Subcutaneous abdominal adipose tissue (tissue), 5 donors: ENCODE measurements around the gene ADGRG1.

Experiments
- H3K27ac ChIP-seq: one replicate; pipeline ENCODE4 v1.7.0; 2013; ENCODE audit warnings: low read depth, mild to moderate bottlenecking, inconsistent platforms, low read length, moderate library complexity
- H3K27me3 ChIP-seq, 5 donors: one replicate each; pipeline ENCODE4 v1.7.0; 2013; ENCODE audit warnings: low read length in 5 of 5, inconsistent platforms in 1 of 5; ENCODE audit not compliant: control insufficient read depth in 5 of 5, insufficient read depth in 4 of 5
- H3K36me3 ChIP-seq, 5 donors: one replicate each; pipeline ENCODE4 v1.7.0; 2013; ENCODE audit warnings: low read length in 5 of 5; ENCODE audit not compliant: control insufficient read depth in 5 of 5, insufficient read depth in 5 of 5
- H3K4me1 ChIP-seq, 5 donors: one replicate each; pipeline ENCODE4 v1.7.0; 2013; ENCODE audit warnings: low read length in 5 of 5, mild to moderate bottlenecking in 3 of 5, moderate library complexity in 1 of 5; ENCODE audit not compliant: control insufficient read depth in 5 of 5, insufficient read depth in 5 of 5
- H3K4me3 ChIP-seq, 5 donors: one replicate each; pipeline ENCODE4 v1.7.0; 2013; ENCODE audit warnings: low read length in 5 of 5, low read depth in 1 of 5
- H3K9ac ChIP-seq, 5 donors: one replicate each; pipeline ENCODE4 v1.7.0; 2013; ENCODE audit warnings: low read length in 5 of 5, mild to moderate bottlenecking in 4 of 5, moderate library complexity in 3 of 5
- H3K9me3 ChIP-seq, 5 donors: one replicate each; pipeline ENCODE4 v1.7.0; 2013; ENCODE audit warnings: low read length in 5 of 5; ENCODE audit not compliant: control insufficient read depth in 5 of 5
- donor health status: healthy.
- donor health status: healthy.
- donor health status: healthy.
- donor health status: healthy.
- donor health status: healthy.

ADGRG1 gene

DNA sequence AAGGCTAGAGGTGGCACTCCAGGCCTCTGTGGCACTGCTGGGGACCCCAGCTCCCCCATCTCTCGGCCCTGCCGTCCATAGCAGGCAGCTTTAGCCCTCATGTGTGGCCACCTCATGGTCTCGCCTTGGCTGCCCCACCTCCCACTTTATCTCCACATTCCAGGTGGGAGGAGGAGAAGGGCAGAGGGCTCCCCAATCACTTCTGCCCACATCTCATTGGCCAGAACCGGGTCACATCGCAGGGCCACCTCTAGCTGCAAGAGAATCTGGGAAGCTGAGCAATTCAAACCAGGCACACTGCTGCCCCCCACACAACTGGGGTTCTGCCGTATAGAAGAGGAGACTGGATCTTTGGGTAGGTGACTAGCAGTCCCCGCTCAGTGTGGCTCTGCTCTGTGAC, 67.8 kb downstream of the ADGRG1 start:
- Histone ChIP-seq H3K27me3 (peaks cover 0 to 10% (median 2%) of the 10 kb centered on the region in 5 donors), H3K9me3 (no peaks in the 10 kb centered on the region), H3K4me1 (peaks cover 0 to 5% (median 0%) of the 10 kb centered on the region in 5 donors), H3K9ac (no peak overlapping the region), H3K36me3 (no peaks in the 10 kb centered on the region), H3K4me3 (no peak overlapping the region), H3K27ac (no peak overlapping the region)

DNA sequence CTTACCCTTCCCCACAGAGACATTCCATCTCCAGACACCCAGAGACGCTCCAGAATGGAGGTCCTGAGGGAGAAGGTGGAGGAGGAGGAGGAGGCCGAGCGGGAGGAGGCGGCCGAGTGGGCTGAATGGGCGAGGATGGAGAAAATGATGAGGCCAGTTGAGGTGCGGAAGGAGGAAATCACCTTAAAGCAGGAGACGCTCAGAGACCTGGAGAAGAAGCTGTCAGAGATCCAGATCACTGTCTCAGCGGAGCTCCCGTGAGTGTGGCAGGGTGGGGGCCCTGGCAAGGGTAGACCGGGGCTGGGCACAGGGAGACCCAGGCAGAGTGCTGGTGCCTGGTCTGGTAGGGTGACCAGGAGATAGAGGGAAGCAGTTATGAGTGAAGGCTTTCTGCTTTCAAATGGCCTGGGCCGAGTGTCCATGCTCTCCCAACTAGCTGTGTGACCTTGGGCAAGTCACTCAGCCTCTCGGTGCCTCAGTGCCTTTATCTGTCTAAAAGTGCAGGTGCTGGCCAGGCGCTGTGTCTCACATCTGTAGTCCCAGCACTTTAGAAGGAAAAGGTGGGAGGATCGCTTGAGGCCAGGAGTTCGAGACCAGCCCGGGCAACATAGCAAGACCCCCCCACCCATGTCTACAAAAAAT, 69.6 kb downstream of the ADGRG1 start:
- Histone ChIP-seq H3K9ac (no peak overlapping the region), H3K4me3 (no peak overlapping the region), H3K27me3 (peaks cover 0 to 4% (median 0%) of the 10 kb centered on the region in 5 donors), H3K4me1 (peaks cover 0 to 5% (median 0%) of the 10 kb centered on the region in 5 donors), H3K36me3 (no peaks in the 10 kb centered on the region), H3K27ac (no peak overlapping the region), H3K9me3 (no peaks in the 10 kb centered on the region)

- Histone ChIP-seq H3K36me3 (no peaks in the 10 kb centered on the region), H3K9ac (no peak overlapping the region)
Measured at GRCh38 chr16:57698812-57699405, 70.5 kb downstream of the ADGRG1 start.

DNA sequence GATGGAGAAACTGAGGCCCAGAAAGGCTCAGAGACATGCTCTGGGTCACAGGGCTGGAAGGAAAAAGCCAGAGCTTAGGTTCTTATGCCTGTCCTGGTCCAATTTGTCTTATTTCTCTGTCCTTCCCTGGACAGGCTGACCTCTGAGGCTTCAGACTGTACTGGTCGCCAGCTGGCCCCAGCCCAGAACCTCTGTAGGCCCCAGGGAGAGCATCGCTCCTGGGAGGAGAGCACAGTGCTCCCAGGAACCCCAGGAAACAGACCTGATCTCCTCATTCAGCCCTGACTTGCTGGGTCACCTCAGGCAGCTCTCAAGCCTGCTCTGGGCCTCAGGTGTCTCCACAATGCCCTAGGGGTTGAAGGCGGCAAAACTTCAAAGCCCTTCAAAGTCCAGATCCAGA, 71.1 kb downstream of the ADGRG1 start:
- Histone ChIP-seq H3K9ac (no peak overlapping the region), H3K36me3 (no peaks in the 10 kb centered on the region), H3K4me1 (peaks cover 0 to 5% (median 0%) of the 10 kb centered on the region in 5 donors), H3K9me3 (no peaks in the 10 kb centered on the region), H3K27me3 (peaks cover 0 to 2% (median 0%) of the 10 kb centered on the region in 5 donors), H3K27ac (no peak overlapping the region), H3K4me3 (no peak overlapping the region)

More at GRCh38 chr16:57698812-57699405, 70.5 kb downstream of the ADGRG1 start:
- Histone ChIP-seq H3K9me3 (no peaks in the 10 kb centered on the region), H3K27ac (no peak overlapping the region), H3K4me1 (peaks cover 0 to 5% (median 0%) of the 10 kb centered on the region in 5 donors), H3K27me3 (peaks cover 0 to 4% (median 0%) of the 10 kb centered on the region in 5 donors), H3K4me3 (no peak overlapping the region)

- Histone ChIP-seq H3K36me3 (no peaks in the 10 kb centered on the region), H3K9me3 (no peaks in the 10 kb centered on the region), H3K4me3 (no peak overlapping the region), H3K9ac (no peak overlapping the region), H3K27me3 (peaks cover 0 to under 1% (median 0%) of the 10 kb centered on the region in 5 donors), H3K4me1 (peaks cover 0 to under 1% (median 0%) of the 10 kb centered on the region in 5 donors), H3K27ac (no peak overlapping the region)
Measured at GRCh38 chr16:57699899-57700298, 71.5 kb downstream of the ADGRG1 start.

DNA sequence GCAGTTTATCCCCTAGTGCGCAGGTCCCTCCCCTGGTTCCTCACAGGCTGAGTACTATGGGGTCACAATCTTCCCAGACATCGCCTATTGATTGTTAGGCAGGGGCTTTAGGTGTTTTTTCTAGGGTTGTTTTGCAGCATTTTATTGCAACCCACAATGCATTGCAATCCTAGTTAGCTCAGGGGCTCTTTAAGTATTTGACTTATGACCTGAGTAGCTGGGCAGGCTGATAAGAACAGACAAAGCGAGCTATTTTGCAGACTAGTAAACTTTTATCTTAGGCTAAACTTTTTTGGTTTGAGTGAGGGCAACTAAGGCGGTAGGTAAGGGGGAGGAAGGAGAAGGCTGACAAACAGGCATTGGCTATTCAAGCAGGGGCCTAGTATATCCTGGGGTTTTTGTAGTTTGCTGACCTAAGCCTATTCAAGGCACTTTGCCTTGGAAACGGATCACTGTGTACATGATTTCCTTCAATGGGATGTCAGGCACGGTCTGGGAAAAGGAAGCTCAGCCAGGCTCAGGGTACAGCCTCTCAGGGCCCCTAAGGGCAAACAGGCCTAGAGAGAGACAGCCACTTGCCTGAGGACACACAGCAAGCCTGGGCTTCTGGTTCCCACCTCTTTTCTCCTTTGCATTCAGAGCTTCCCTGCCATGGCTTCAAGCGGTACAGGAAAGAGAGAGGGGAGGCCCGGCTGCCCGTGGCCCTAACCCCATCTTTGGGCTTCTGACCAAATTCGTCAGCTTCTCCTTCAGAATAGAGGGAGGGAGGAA, 72.5 kb downstream of the ADGRG1 start:
- Histone ChIP-seq H3K9ac (no peak overlapping the region), H3K4me1 (no peaks in the 10 kb centered on the region), H3K9me3 (no peaks in the 10 kb centered on the region), H3K27ac (no peak overlapping the region), H3K36me3 (no peaks in the 10 kb centered on the region), H3K4me3 (no peak overlapping the region), H3K27me3 (no peaks in the 10 kb centered on the region)

GRCh38 chr16:57701759-57702371, 73.4 kb downstream of the ADGRG1 start:
- no peak overlapping the region for H3K27ac ChIP-seq
- H3K36me3 ChIP-seq = no peaks in the 10 kb centered on the region
- no peak overlapping the region for H3K9ac ChIP-seq
- H3K4me1 ChIP-seq = no peaks in the 10 kb centered on the region
- peaks cover 0 to 2% (median 0%) of the 10 kb centered on the region in 5 donors for H3K27me3 ChIP-seq
- no peak overlapping the region for H3K4me3 ChIP-seq
- H3K9me3 ChIP-seq = no peaks in the 10 kb centered on the region

- Histone ChIP-seq H3K27ac (no peak overlapping the region), H3K9ac (no peak overlapping the region), H3K4me3 (no peak overlapping the region), H3K36me3 (no peaks in the 10 kb centered on the region), H3K9me3 (no peaks in the 10 kb centered on the region), H3K27me3 (peaks cover 0 to 8% (median 2%) of the 10 kb centered on the region in 5 donors), H3K4me1 (no peaks in the 10 kb centered on the region)
Measured at GRCh38 chr16:57703416-57704010, 75.1 kb downstream of the ADGRG1 start.

DNA sequence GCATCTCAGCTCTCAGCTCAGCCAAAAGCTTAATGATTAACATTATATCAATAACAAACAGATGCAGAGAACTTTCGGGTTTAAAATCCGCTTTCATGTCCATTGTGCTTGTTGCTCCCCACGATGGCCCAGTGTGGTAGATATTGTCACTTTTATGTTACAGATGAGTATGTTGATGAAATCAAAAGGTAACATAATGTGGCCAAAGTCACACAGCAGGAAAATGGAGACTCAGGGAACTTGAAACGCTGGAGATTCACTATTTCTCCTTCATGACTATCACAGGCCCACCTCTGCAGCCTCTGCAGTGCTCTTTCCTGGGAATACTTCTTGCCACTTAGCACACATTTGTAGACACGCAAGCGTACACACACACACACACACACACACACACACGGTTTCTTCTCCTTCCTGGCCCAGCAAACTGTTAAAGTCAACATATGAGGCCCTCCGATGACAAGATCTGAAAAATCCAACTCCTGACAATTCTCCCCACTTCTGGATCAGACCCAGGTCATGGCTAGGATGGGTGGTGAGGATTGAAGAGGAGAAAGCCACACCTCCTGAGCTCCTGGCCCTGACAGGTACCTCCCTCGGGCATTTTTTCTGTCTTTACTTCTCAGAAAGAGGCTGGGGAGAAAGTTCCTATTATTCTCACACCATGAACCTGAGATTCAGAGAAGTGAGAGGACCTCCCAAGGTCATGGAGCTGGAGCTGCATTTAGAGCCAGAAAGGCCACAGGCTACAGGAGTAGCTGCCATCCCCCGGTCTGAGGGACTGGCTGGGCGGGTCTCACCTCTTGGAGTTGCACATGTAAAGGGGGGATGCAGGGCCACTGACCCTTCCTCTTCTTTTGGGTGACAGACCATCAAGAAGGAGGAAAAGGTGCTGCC, 75.8 kb downstream of the ADGRG1 start:
- H3K9ac ChIP-seq = no peak overlapping the region

More for the DNA sequence above, 75.8 kb downstream of the ADGRG1 start:
- Histone ChIP-seq H3K27me3 (peaks cover 0 to 8% (median 2%) of the 10 kb centered on the region in 5 donors), H3K9me3 (no peaks in the 10 kb centered on the region), H3K4me1 (no peaks in the 10 kb centered on the region), H3K36me3 (no peaks in the 10 kb centered on the region), H3K27ac (no peak overlapping the region), H3K4me3 (no peak overlapping the region)
